22Rv1 (cell line): Measurements from ENCODE around the gene ARHGAP29.

Experiments
- H3K27ac ChIP-seq: fragments of 450-650 bp; 2 replicates; pipeline ENCODE4 v1.5.1; 2017
- ZFX ChIP-seq: fragments of 450-650 bp; IDR thresholded peaks from 2 replicates; pipeline ENCODE4 v1.6.1; 2017; ENCODE audit warnings: antibody characterized with exemption, borderline replicate concordance
- TF ChIP-seq, protein P1 (sequence below): fragments of 450-650 bp; IDR thresholded peaks from 2 replicates; pipeline ENCODE4 v1.5.1; 2017; ENCODE audit warnings: mild to moderate bottlenecking

Gene ARHGAP29

DNA sequence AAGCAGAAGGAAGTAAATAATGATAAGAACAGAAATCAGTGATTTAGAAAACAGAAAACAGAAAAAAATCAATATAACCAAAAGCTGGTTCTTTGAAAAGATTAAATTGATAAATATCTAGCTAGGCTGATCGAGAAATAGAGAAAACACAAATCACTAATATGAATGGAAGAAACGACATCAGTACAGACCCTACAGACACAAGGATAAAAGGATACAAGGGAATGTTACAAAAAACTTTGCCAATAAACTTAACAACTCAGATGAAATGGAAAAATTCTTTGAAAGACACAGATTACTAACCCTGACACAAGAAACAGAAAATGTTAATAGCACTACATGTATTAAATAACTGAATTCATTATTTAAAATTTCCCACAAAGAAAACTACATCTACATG is 6.3 kb upstream of the ARHGAP29 start:
- H3K27ac ChIP-seq = no peak overlapping the region
- TF ChIP-seq, protein P1, sequence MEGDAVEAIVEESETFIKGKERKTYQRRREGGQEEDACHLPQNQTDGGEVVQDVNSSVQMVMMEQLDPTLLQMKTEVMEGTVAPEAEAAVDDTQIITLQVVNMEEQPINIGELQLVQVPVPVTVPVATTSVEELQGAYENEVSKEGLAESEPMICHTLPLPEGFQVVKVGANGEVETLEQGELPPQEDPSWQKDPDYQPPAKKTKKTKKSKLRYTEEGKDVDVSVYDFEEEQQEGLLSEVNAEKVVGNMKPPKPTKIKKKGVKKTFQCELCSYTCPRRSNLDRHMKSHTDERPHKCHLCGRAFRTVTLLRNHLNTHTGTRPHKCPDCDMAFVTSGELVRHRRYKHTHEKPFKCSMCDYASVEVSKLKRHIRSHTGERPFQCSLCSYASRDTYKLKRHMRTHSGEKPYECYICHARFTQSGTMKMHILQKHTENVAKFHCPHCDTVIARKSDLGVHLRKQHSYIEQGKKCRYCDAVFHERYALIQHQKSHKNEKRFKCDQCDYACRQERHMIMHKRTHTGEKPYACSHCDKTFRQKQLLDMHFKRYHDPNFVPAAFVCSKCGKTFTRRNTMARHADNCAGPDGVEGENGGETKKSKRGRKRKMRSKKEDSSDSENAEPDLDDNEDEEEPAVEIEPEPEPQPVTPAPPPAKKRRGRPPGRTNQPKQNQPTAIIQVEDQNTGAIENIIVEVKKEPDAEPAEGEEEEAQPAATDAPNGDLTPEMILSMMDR = no peak

DNA sequence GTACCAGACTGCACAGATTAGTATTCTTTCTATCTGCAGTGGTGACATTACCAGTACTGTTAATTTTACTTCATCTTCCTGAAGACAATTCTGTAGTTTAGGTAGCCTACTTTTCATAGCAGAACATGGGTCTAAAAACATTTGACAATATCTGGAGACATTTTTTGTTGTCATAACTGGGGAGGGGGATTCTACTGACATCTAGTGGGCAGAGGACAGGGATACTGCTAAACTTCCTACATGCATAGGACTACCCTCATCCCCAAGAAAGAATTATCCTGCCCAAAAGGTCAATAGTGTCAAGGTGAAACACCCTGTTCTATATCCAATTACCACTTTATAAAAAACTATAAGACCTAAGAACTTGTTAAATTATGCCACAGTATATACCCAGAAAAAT is 3.4 kb upstream of the ARHGAP29 start:
- no peak overlapping the region for H3K27ac ChIP-seq
- TF ChIP-seq, protein P1 = peak; percentile 62
- TF ChIP-seq ZFX = no peak

DNA sequence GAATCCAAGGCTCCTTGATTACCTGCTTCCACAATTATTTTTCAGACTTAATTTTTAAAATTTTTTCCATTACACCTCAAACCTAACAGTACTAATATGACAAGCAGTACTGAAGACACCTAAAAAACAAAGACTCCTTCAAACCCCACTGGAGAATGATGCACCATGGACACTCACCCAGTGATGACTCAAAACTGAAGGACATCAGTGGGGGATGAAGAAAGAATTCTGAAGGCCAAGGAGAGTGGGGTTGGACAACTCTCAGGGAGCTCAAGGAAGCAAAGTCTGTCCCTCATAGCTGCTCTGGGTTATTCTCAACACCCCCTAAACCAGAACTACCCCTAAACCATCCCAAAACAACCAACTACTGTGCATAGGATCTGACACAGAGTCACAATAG is 2.4 kb upstream of the ARHGAP29 start:
- H3K27ac ChIP-seq = no peak overlapping the region
- TF ChIP-seq ZFX = no peak
- TF ChIP-seq, protein P1 = no peak

- H3K27ac ChIP-seq = no peak overlapping the region
- TF ChIP-seq, protein P1 = no peak
- TF ChIP-seq ZFX = no peak
Measured at GRCh38 chr1:94239051-94239450, 1.7 kb upstream of the ARHGAP29 start.

DNA sequence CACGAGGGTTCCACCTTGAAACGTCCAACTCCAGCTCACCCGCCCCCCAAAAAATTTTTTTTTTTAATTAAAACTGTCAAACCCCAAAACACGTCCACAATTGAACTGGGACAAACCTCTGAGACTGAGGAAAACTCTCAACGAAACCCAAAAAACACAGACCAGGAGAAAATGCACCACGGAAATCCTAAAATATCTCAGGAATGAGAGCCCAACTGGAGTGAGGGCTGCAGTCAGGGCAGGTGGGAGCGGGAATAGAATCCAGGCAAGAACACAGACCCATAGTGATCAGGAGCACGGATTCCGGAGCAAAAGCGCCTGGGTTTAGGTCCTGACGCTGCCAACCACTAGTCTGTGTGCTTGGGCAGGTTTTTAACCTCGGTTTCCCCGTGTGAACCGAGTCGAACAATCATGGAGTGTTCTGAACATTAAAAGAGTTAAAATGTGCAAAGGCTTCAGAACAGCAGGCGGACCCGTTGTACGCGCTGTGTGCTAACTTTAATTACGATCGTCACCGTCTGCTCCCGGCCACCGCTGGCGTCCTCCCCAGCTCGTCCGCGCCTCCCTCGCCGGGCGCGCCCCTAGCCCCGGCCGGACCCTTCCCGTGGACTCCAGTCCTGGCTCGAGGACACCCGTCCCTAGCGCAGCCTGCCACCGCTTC is 624 bp downstream of the ARHGAP29 start:
- H3K27ac ChIP-seq = peak overlapping the region; percentile 79
- TF ChIP-seq ZFX = no peak
- TF ChIP-seq, protein P1 = 0 out of 2 replicates have a peak, but pooled peaks have one; percentile 14

GRCh38 chr1:94236013-94236491 is 1.3 kb downstream of the ARHGAP29 start:
- TF ChIP-seq ZFX = no peak
- TF ChIP-seq, protein P1 = no peak
- peak overlapping the region; percentile 79 for H3K27ac ChIP-seq

- TF ChIP-seq, protein P1 = no peak
- TF ChIP-seq ZFX = no peak
- H3K27ac ChIP-seq = no peak overlapping the region
Measured at GRCh38 chr1:94235189-94236012, 2.0 kb downstream of the ARHGAP29 start.
